ENCODE results near the gene SLMAP.

The SLMAP gene

DNA sequence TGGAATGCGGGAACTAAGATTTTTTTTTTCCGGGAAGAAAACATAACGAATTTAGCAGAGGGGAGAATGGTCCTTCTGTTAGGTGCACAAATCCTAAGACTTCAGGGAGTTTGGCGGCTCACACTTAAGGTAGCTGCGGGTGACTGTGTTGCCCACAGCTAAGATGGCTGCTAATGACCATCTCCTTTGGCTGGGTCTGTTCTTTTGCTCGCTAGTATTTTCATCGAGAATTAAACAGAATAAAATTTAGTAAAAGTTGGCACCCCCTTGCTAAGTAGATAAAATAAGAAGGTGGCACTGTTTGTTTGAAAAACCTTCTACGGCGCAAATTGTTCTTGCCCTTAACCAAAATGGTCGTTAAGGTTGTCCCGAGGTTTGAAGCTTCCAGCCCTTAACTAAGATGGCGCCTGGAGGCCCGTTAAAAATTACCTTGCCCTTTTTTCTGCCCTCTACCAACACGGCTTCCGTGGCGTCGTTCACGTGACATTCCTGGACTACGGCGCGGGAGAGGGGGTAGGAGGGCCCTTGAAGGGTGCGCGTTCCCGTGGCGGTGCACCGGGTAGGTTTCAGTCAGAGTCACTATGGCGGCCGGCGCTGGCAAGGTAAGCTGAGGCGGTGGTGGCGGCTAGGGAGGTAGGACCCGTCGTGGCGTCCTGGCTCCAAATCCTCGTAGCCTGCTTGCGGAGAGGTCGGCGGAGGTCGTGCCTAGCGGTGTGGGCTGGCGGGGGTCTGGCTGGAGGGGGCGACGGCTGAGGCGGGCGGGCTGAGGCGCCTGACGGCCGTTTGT is at the start of gene SLMAP:
TSS of gene SLMAP (plus strand) at position 569 of the 787 bp plus-strand sequence. CDS start 1,343 bp downstream, outside the sequence.
- Histone ChIP-seq H3K4me2 (ENCODE audit: low read depth, low read length, poor library complexity, severe bottlenecking) (peak within 1 kb of the TSS; percentile 93), H3K27me3 (ENCODE audit: low read length) (no peaks in the 10 kb centered on the region), H3K9ac (ENCODE audit: low read length) (peak within 1 kb of the TSS; percentile 81), H2AFZ (ENCODE audit: low read depth, low read length, severe bottlenecking) (peak within 1 kb of the TSS; percentile 99), H3K9me2 (replicated peaks; ENCODE audit: insufficient read depth, low read length) (no peaks in the 10 kb centered on the region), H3K36me3 (ENCODE audit: low read length) (0 out of 2 replicates have a peak, but pooled peaks cover 6% of the 10 kb centered on the region), H3K9me3 (ENCODE audit: insufficient read depth, low read length) (no peaks in the 10 kb centered on the region), H3K27ac (ENCODE audit: low read depth, low read length) (peak within 1 kb of the TSS; percentile 72), H3K4me3 (ENCODE audit: insufficient read depth, low read length, poor library complexity, severe bottlenecking) (peak within 1 kb of the TSS; percentile 66), H4K20me1 (ENCODE audit: low read depth, low read length) (no peaks in the 10 kb centered on the region; the same call in 1 of the 2 replicates), H3K79me2 (ENCODE audit: insufficient read depth, low read length) (peaks cover 49% of the 10 kb centered on the region), H3F3A (ENCODE audit: insufficient read depth) (no peaks in the 10 kb centered on the region)
- TF ChIP-seq, protein P1, sequence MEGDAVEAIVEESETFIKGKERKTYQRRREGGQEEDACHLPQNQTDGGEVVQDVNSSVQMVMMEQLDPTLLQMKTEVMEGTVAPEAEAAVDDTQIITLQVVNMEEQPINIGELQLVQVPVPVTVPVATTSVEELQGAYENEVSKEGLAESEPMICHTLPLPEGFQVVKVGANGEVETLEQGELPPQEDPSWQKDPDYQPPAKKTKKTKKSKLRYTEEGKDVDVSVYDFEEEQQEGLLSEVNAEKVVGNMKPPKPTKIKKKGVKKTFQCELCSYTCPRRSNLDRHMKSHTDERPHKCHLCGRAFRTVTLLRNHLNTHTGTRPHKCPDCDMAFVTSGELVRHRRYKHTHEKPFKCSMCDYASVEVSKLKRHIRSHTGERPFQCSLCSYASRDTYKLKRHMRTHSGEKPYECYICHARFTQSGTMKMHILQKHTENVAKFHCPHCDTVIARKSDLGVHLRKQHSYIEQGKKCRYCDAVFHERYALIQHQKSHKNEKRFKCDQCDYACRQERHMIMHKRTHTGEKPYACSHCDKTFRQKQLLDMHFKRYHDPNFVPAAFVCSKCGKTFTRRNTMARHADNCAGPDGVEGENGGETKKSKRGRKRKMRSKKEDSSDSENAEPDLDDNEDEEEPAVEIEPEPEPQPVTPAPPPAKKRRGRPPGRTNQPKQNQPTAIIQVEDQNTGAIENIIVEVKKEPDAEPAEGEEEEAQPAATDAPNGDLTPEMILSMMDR (IDR thresholded peaks at IDR 0.05; ENCODE audit: insufficient read depth, low read length, poor library complexity, severe bottlenecking), result no peak
- no peak for TF ChIP-seq EZH2phosphoT487 (conservative IDR thresholded peaks at IDR 0.05; ENCODE audit: low read length)

DNA sequence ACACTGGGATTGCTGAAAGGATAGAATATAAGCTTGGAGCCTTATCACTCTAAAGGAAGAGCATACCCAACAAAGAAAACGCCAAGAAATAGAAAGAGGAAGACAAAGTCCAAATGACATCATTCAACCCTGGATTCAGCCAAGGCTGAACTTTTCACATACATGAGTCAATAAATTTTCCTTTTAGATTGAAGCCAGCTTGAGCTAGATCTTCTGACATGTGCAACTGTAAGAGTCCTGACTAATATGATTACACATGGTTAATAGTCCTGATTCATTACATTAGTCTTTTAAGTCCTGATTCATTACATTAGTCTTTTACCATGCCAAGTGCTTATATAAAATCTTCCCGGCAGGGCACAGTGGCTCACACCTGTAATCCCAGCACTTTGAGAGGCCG is 49.6 kb upstream of the SLMAP start:
- no peaks in the 10 kb centered on the region for H4K20me1 ChIP-seq (ENCODE audit: low read depth, low read length)
- no peaks in the 10 kb centered on the region for H3K36me3 ChIP-seq (ENCODE audit: low read length)
- no peaks in the 10 kb centered on the region for H3K79me2 ChIP-seq (ENCODE audit: insufficient read depth, low read length)
- H3K4me3 ChIP-seq (ENCODE audit: insufficient read depth, low read length, poor library complexity, severe bottlenecking), result no peak overlapping the region
- H3K4me2 ChIP-seq (ENCODE audit: low read depth, low read length, poor library complexity, severe bottlenecking), result no peak overlapping the region
- H3K27me3 ChIP-seq (ENCODE audit: low read length), result no peaks in the 10 kb centered on the region
- no peaks in the 10 kb centered on the region for H3K9me2 ChIP-seq (replicated peaks; ENCODE audit: insufficient read depth, low read length)
- H2AFZ ChIP-seq (ENCODE audit: low read depth, low read length, severe bottlenecking), result no peak overlapping the region
- TF ChIP-seq, protein P1 (IDR thresholded peaks at IDR 0.05; ENCODE audit: insufficient read depth, low read length, poor library complexity, severe bottlenecking), result no peak
- no peak overlapping the region for H3K27ac ChIP-seq (ENCODE audit: low read depth, low read length)
- no peaks in the 10 kb centered on the region for H3K9me3 ChIP-seq (ENCODE audit: insufficient read depth, low read length)
- H3F3A ChIP-seq (ENCODE audit: insufficient read depth), result no peaks in the 10 kb centered on the region
- H3K9ac ChIP-seq (ENCODE audit: low read length), result no peak overlapping the region

DNA sequence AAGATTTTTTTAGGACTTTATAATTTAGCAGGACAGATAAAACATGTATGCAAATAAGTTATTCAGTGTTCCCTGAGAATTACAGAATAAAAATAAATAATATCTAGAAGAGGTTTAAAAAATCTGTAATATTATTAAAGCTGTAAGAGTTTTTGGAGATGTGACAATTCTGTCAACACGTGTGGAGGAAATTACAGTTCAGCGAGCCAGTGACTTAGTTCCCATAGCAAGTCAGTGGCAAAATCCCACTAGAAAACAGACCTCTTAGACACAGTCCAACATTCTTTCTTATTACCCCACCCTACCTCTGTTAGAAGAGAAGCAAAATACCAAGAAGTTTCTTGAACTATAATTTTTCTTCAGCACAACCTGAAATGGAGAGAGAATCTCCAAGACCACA is 47.1 kb upstream of the SLMAP start:
- H3K27me3 ChIP-seq (ENCODE audit: low read length), result no peaks in the 10 kb centered on the region
- H3K27ac ChIP-seq (ENCODE audit: low read depth, low read length), result no peak overlapping the region
- H3F3A ChIP-seq (ENCODE audit: insufficient read depth), result no peaks in the 10 kb centered on the region
- H3K79me2 ChIP-seq (ENCODE audit: insufficient read depth, low read length), result no peaks in the 10 kb centered on the region
- H3K4me2 ChIP-seq (ENCODE audit: low read depth, low read length, poor library complexity, severe bottlenecking), result no peak overlapping the region
- no peaks in the 10 kb centered on the region for H4K20me1 ChIP-seq (ENCODE audit: low read depth, low read length)
- H3K9ac ChIP-seq (ENCODE audit: low read length), result no peak overlapping the region
- H3K4me3 ChIP-seq (ENCODE audit: insufficient read depth, low read length, poor library complexity, severe bottlenecking), result no peak overlapping the region
- H3K9me2 ChIP-seq (replicated peaks; ENCODE audit: insufficient read depth, low read length), result no peaks in the 10 kb centered on the region
- no peaks in the 10 kb centered on the region for H3K36me3 ChIP-seq (ENCODE audit: low read length)
- H2AFZ ChIP-seq (ENCODE audit: low read depth, low read length, severe bottlenecking), result no peak overlapping the region
- no peak for TF ChIP-seq EZH2phosphoT487 (conservative IDR thresholded peaks at IDR 0.05; ENCODE audit: low read length)
- TF ChIP-seq, protein P1 (IDR thresholded peaks at IDR 0.05; ENCODE audit: insufficient read depth, low read length, poor library complexity, severe bottlenecking), result no peak
- H3K9me3 ChIP-seq (ENCODE audit: insufficient read depth, low read length), result no peaks in the 10 kb centered on the region
